Measurements from ENCODE around the gene EPO.

DNA sequence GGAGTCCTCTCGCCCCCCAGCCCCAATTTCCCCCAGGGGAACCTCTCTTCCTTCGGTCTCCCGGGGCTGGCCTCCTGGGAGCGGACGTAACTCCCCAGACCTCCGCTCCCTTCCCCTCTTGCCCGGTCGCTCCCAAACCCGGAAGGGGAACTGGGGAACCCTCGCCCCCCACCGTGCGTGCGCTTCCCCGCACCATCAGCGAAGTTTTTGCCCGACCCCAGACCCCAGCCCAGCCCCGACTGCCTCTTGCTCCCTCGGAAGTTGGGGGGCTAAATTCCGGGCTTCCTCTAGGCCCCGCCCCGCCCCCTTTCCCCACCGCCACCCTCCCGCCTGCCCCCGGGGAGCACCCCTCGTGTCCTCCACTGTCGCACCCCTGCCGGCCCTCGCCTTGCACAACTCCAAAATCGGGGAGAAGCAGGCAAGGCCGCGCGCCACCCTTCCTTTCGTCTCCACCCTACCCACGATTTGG lies 46.3 kb upstream of the EPO start:
- TF ChIP-seq TARDBP (IDR thresholded peaks at IDR 0.05), result no peak
- TF ChIP-seq FOXM1 (IDR thresholded peaks at IDR 0.05; ENCODE audit: borderline replicate concordance), result no peak
- TF ChIP-seq CTBP1 (IDR thresholded peaks at IDR 0.05; ENCODE audit: borderline replicate concordance), result no peak
- TF ChIP-seq ELF4 (IDR thresholded peaks at IDR 0.05), result no peak
- TF ChIP-seq FOXK2 (IDR thresholded peaks at IDR 0.05), result no peak
- TF ChIP-seq L3MBTL2 (conservative IDR thresholded peaks at IDR 0.05), result no peak
- no peak for TF ChIP-seq FOXA1 (IDR thresholded peaks at IDR 0.05)
- TF ChIP-seq SP1 (IDR thresholded peaks at IDR 0.05), result no peak

All from HEK293T (cell line).